Ovary (tissue), 3 donors: ENCODE results near the gene DHX38.
"Not testable (repeated sequence)": the region's sequence is repeated elsewhere in the genome, so short reads cannot be mapped to it uniquely, and the experiment has no call there.

Experiments used
- POLR2A ChIP-seq: fragments of 450-650 bp; IDR thresholded peaks from one replicate; pipeline ENCODE4 v1.6.1; 2017; ENCODE audit warnings: antibody characterized with exemption, mild to moderate bottlenecking, moderate library complexity
- TF ChIP-seq, protein P1 (sequence below), 3 donors: fragments of 450-650 bp in 2 of 3; fragments of 200-600 bp in 1 of 3; IDR thresholded peaks; one replicate each; pipeline versions ENCODE4 v1.5.1 to v1.8.0; 2016 to 2022; ENCODE audit warnings: antibody characterized with exemption in 3 of 3, mild to moderate bottlenecking in 1 of 3
- donor health status: DM: no; HTN: no; CAD: no.

DNA sequence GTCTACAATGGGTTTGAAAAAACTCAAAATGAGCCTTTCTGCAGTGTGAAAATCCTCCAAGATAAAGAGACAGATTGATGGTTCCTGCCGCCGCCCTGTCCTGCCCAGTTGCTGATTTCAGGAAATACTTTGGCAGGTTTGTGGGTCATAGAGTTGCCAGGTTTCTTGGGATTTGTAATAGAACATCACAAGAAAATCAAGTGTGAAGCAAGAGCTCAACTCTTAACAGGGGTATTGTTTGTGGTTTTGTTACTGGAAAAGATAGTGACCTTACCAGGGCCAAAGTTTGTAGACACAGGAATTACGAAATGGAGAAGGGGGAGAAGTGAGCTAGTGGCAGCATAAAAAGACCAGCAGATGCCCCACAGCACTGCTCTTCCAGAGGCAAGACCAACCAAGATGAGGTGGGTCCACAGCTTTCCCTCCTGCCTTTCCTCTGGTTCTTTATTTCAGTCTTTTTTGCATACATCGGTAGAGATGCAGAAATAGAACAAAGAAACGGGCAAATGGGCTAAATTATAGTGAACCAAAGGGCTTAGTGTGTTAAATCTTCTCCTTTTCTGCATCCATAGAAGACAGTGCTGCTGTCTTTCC is 39.3 kb upstream of the DHX38 start, which contains the start of gene HP:
- TF ChIP-seq, protein P1, sequence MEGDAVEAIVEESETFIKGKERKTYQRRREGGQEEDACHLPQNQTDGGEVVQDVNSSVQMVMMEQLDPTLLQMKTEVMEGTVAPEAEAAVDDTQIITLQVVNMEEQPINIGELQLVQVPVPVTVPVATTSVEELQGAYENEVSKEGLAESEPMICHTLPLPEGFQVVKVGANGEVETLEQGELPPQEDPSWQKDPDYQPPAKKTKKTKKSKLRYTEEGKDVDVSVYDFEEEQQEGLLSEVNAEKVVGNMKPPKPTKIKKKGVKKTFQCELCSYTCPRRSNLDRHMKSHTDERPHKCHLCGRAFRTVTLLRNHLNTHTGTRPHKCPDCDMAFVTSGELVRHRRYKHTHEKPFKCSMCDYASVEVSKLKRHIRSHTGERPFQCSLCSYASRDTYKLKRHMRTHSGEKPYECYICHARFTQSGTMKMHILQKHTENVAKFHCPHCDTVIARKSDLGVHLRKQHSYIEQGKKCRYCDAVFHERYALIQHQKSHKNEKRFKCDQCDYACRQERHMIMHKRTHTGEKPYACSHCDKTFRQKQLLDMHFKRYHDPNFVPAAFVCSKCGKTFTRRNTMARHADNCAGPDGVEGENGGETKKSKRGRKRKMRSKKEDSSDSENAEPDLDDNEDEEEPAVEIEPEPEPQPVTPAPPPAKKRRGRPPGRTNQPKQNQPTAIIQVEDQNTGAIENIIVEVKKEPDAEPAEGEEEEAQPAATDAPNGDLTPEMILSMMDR (IDR thresholded peaks at IDR 0.05): not testable (repeated sequence)
- TF ChIP-seq POLR2A: not testable (repeated sequence)
